H9 (cell line): ENCODE measurements around the gene SPECC1L. TPM values are rescaled to one million over a fixed set of nuclear protein-coding genes. Genes with fewer than 3 reads are reported as not detected.

Experiments used
- DNase-seq: peaks from one replicate; pipeline ENCODE4 v3.0.0-alpha.2; 2017
- H2AFZ ChIP-seq: one replicate; pipeline ENCODE4 v1.6.1; 2013; ENCODE audit warnings: mild to moderate bottlenecking, low read length, control low read depth, moderate library complexity
- H2AK5ac ChIP-seq: 2 replicates; pipeline ENCODE4 v1.6.1; 2013; ENCODE audit warnings: low read length, control low read depth, mixed read lengths; ENCODE audit not compliant: insufficient read length
- H2BK120ac ChIP-seq: one replicate; pipeline ENCODE4 v1.6.1; 2013; ENCODE audit warnings: low read depth, mild to moderate bottlenecking, low read length, control low read depth, inconsistent platforms; ENCODE audit not compliant: poor library complexity, severe bottlenecking
- H2BK12ac ChIP-seq: 2 replicates; pipeline ENCODE4 v1.6.1; 2013; ENCODE audit warnings: low read length, control low read depth, mixed read lengths, low read depth; ENCODE audit not compliant: insufficient read length
- H2BK15ac ChIP-seq: 2 replicates; pipeline ENCODE4 v1.6.1; 2013; ENCODE audit warnings: low read depth, low read length, control low read depth
- H2BK20ac ChIP-seq: one replicate; pipeline ENCODE4 v1.6.1; 2013; ENCODE audit warnings: low read depth, mild to moderate bottlenecking, low read length, control low read depth, inconsistent platforms; ENCODE audit not compliant: poor library complexity, severe bottlenecking
- H2BK5ac ChIP-seq: 2 replicates; pipeline ENCODE4 v1.6.1; 2013; ENCODE audit warnings: low read length, control low read depth, mixed read lengths; ENCODE audit not compliant: insufficient read length
- H3K14ac ChIP-seq: 2 replicates; pipeline ENCODE4 v1.6.1; 2013; ENCODE audit warnings: low read length, control low read depth; ENCODE audit not compliant: insufficient read depth
- H3K18ac ChIP-seq: 2 replicates; pipeline ENCODE4 v1.6.1; 2013; ENCODE audit warnings: low read depth, mild to moderate bottlenecking, mixed read lengths, low read length, control low read depth; ENCODE audit not compliant: insufficient read length
- H3K23ac ChIP-seq: 2 replicates; pipeline ENCODE4 v1.6.1; 2013; ENCODE audit warnings: low read length, control low read depth, mixed read lengths, low read depth; ENCODE audit not compliant: insufficient read length
- H3K23me2 ChIP-seq: 2 replicates; pipeline ENCODE4 v1.6.1; 2013; ENCODE audit warnings: low read depth, mild to moderate bottlenecking, mixed read lengths, low read length, control low read depth; ENCODE audit not compliant: insufficient read length, poor library complexity, severe bottlenecking
- H3K27ac ChIP-seq: 2 replicates; pipeline ENCODE4 v1.5.1; 2013; ENCODE audit warnings: low read length, control low read depth, mixed read lengths, low read depth; ENCODE audit not compliant: insufficient read length
- H3K27me3 ChIP-seq: 2 replicates; pipeline ENCODE4 v1.6.1; 2013; ENCODE audit warnings: low read length, control low read depth, inconsistent platforms; ENCODE audit not compliant: insufficient read depth
- H3K4ac ChIP-seq: 2 replicates; pipeline ENCODE4 v1.6.1; 2013; ENCODE audit warnings: low read depth, mild to moderate bottlenecking, control low read depth, inconsistent platforms, low read length, moderate library complexity
- H3K4me1 ChIP-seq: 2 replicates; pipeline ENCODE4 v1.6.1; 2013; ENCODE audit warnings: low read length, control low read depth, inconsistent platforms; ENCODE audit not compliant: insufficient read depth
- H3K4me2 ChIP-seq: 2 replicates; pipeline ENCODE4 v1.6.1; 2013; ENCODE audit warnings: low read length, control low read depth, mixed read lengths; ENCODE audit not compliant: insufficient read length, insufficient read depth
- H3K56ac ChIP-seq: 2 replicates; pipeline ENCODE4 v1.6.1; 2013; ENCODE audit warnings: low read depth, mild to moderate bottlenecking, mixed read lengths, low read length, control low read depth; ENCODE audit not compliant: insufficient read length
- H3K79me1 ChIP-seq: 2 replicates; pipeline ENCODE4 v1.6.1; 2013; ENCODE audit warnings: low read depth, mild to moderate bottlenecking, moderate library complexity, low read length, control low read depth, inconsistent platforms; ENCODE audit not compliant: insufficient read depth, poor library complexity, severe bottlenecking
- H3K79me2 ChIP-seq: 2 replicates; pipeline ENCODE4 v1.6.1; 2013; ENCODE audit warnings: low read length, control low read depth, inconsistent platforms; ENCODE audit not compliant: insufficient read depth
- H3K9ac ChIP-seq: 2 replicates; pipeline ENCODE4 v1.6.1; 2013; ENCODE audit warnings: low read length, control low read depth, mixed read lengths; ENCODE audit not compliant: insufficient read length; ENCODE audit errors: extremely low read depth
- H3K9me3 ChIP-seq: one replicate; pipeline ENCODE4 v1.6.1; 2013; ENCODE audit warnings: low read depth, low read length, inconsistent platforms; ENCODE audit not compliant: control insufficient read depth
- H3T11ph ChIP-seq: one replicate; pipeline ENCODE4 v1.6.1; 2013; ENCODE audit warnings: mild to moderate bottlenecking, low read length, control low read depth, inconsistent platforms
- H4K20me1 ChIP-seq: one replicate; pipeline ENCODE4 v1.6.1; 2013; ENCODE audit not compliant: control insufficient read depth, insufficient read length, insufficient read depth
- H4K5ac ChIP-seq: 2 replicates; pipeline ENCODE4 v1.6.1; 2013; ENCODE audit warnings: low read depth, mild to moderate bottlenecking, mixed read lengths, low read length, control low read depth; ENCODE audit not compliant: insufficient read length
- H4K8ac ChIP-seq: replicated peaks from 2 replicates; pipeline ENCODE4 v1.6.1; 2013; ENCODE audit warnings: low read length, control low read depth, mixed read lengths, low read depth; ENCODE audit not compliant: insufficient read length
- H4K91ac ChIP-seq: 2 replicates; pipeline ENCODE4 v1.6.1; 2013; ENCODE audit warnings: low read depth, mild to moderate bottlenecking, moderate library complexity, mixed read lengths, low read length, control low read depth; ENCODE audit not compliant: insufficient read length
- H3K27ac Mint-ChIP-seq, 3 experiments: 2 replicates in 2 of 3; 3 replicates in 1 of 3; pipeline ENCODE4 v1.8.0; 2020 to 2021; ENCODE audit warnings: mixed read lengths in 3 of 3, mild to moderate bottlenecking in 1 of 3, moderate library complexity in 1 of 3
- H3K27me3 Mint-ChIP-seq: 2 replicates; pipeline ENCODE4 v1.8.0; 2021; ENCODE audit warnings: low read depth, mild to moderate bottlenecking, moderate library complexity, mixed read lengths
- H3K36me3 Mint-ChIP-seq, 3 experiments: 2 replicates in 2 of 3; 3 replicates in 1 of 3; pipeline ENCODE4 v1.8.0; 2020 to 2021; ENCODE audit warnings: low read depth in 3 of 3, mixed read lengths in 3 of 3; ENCODE audit not compliant: insufficient read depth in 1 of 3
- H3K4me1 Mint-ChIP-seq, 2 experiments: 2 replicates each; pipeline ENCODE4 v1.8.0; 2020; ENCODE audit warnings: mixed read lengths in 2 of 2
- H3K4me3 Mint-ChIP-seq, 2 experiments: 2 replicates in 1 of 2; 3 replicates in 1 of 2; pipeline ENCODE4 v1.8.0; 2020 to 2021; ENCODE audit warnings: mild to moderate bottlenecking in 2 of 2, mixed read lengths in 2 of 2, moderate library complexity in 1 of 2
- H3K9me3 Mint-ChIP-seq, 2 experiments: 2 replicates in 1 of 2; 3 replicates in 1 of 2; pipeline ENCODE4 v1.8.0; 2020; ENCODE audit warnings: mild to moderate bottlenecking in 2 of 2, mixed read lengths in 2 of 2, moderate library complexity in 1 of 2
- WGBS: extraction: QIAGEN DNeasy Blood & Tissue Kit; methylation state at CpG from one replicate; pipeline ENCODE4 v1.1.7; 2013; ENCODE audit warnings: missing lambda C conversion rate, low lambda C conversion rate, mixed read lengths; ENCODE audit not compliant: insufficient read length; ENCODE audit errors: extremely low coverage; 5-methylcytosine and 5-hydroxymethylcytosine counted together
- total RNA-seq: library from RNA; stranded (reverse); gene quantifications from 2 replicates; pipeline ENCODE4 v1.2.1, GENCODE V29; 2021
- TF ChIP-seq, protein P1 (sequence below): fragments of 200-600 bp; sonication (generic); conservative IDR thresholded peaks from 3 replicates; pipeline ENCODE4 v1.8.0; 2021; ENCODE audit warnings: antibody characterized with exemption, mild to moderate bottlenecking

SPECC1L gene
- total RNA-seq, 1 experiment from 2014 or later = 57.1 TPM

DNA sequence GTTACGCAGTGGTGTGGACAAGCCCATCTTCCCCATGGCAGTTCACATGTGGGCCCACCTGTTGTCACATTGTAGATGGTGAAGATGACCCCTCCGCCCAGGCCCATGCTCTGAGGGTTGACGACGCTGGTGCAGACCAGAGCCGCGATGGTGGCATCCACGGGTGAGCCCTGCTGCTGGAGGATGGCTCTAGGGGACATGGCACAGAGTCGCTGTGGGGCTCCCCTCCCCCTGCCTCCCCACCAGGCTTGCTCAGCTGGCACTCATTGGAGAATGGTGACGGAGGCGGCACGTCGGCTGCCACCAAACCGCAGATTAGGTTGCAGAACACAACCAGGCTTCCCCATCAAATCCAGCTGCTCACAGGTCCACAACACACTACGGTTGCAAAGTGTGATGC, 36.8 kb upstream of the SPECC1L start:
- Histone ChIP-seq H3K79me1 (no peaks in the 10 kb centered on the region), H3K23me2 (no peaks in the 10 kb centered on the region), H2BK5ac (no peak overlapping the region), H3K4me1 (no peaks in the 10 kb centered on the region), H2BK12ac (no peak overlapping the region), H3K14ac (no peak overlapping the region), H3K27me3 (no peaks in the 10 kb centered on the region), H2BK20ac (no peak overlapping the region), H3K18ac (no peak overlapping the region), H3K23ac (no peak overlapping the region), H4K20me1 (no peaks in the 10 kb centered on the region), H3K9ac (no peak overlapping the region), H3K9me3 (no peaks in the 10 kb centered on the region), H3K4ac (no peak overlapping the region), H3K4me2 (no peak overlapping the region), H2BK15ac (no peak overlapping the region), H4K5ac (no peak overlapping the region), H2BK120ac (no peak overlapping the region), H4K91ac (no peak overlapping the region), H2AK5ac (no peak overlapping the region), H4K8ac (no peak overlapping the region), H3K56ac (no peak overlapping the region), H3K27ac (no peak overlapping the region), H3T11ph (no peak overlapping the region), H2AFZ (no peak overlapping the region), H3K79me2 (no peaks in the 10 kb centered on the region)
- H3K4me1 Mint-ChIP-seq = peaks cover 6 to 7% of the 10 kb centered on the region in 2 experiments
- H3K27me3 Mint-ChIP-seq = no peaks in the 10 kb centered on the region
- no peak overlapping the region for H3K4me3 Mint-ChIP-seq
- H3K9me3 Mint-ChIP-seq = no peaks in the 10 kb centered on the region
- TF ChIP-seq, protein P1, sequence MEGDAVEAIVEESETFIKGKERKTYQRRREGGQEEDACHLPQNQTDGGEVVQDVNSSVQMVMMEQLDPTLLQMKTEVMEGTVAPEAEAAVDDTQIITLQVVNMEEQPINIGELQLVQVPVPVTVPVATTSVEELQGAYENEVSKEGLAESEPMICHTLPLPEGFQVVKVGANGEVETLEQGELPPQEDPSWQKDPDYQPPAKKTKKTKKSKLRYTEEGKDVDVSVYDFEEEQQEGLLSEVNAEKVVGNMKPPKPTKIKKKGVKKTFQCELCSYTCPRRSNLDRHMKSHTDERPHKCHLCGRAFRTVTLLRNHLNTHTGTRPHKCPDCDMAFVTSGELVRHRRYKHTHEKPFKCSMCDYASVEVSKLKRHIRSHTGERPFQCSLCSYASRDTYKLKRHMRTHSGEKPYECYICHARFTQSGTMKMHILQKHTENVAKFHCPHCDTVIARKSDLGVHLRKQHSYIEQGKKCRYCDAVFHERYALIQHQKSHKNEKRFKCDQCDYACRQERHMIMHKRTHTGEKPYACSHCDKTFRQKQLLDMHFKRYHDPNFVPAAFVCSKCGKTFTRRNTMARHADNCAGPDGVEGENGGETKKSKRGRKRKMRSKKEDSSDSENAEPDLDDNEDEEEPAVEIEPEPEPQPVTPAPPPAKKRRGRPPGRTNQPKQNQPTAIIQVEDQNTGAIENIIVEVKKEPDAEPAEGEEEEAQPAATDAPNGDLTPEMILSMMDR = no peak
- WGBS = no CpG with 5 or more reads among the region's 14 CpGs
- DNase-seq = no peak
- no peaks in the 10 kb centered on the region for H3K36me3 Mint-ChIP-seq
- H3K27ac Mint-ChIP-seq = no peak overlapping the region
